ENCODE measurements around the gene RNF182. TPM values are rescaled to one million over a fixed set of nuclear protein-coding genes. Genes with fewer than 3 reads are reported as not detected.
A peak's percentile ranks its signal among the peaks of the same experiment; 100 is the strongest.

Gene RNF182
- total RNA-seq, 1 donor from 2014 or later, result 6.1 TPM

DNA sequence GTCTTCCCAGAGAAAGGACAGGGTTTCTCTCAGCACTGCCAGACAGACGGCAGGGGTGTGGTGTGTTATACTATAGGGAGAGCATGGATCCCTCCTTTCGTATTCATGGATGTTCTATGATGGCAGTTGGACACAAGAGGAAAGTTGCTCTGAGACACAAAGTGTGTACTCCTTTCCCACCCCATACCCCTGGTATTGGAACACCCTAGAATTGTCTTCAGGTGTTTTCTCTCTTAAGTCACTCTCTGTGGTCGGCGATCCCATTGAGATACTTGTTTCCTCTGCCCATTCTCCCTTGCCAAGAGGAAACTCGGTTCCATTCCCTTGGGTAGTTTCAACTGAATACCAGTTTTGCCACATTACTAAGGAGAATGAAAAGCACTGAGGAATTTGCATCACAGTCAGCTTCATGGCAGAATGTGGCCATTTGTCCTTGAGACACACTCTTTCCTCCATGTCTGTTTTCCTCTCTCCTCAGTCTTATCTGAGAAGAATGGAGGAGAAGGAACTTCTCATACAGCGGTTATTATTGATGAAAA lies 53.4 kb downstream of the RNF182 start:
- ATAC-seq, result no peak
- no peaks in the 10 kb centered on the region for H3K4me1 ChIP-seq
- no peak overlapping the region for H3K27ac ChIP-seq
- H3K4me3 ChIP-seq, result no peak overlapping the region
- H3K9me3 ChIP-seq, result no peaks in the 10 kb centered on the region
- TF ChIP-seq CTCF (IDR thresholded peaks at IDR 0.05), result no peak
- DNase-seq, result no peak
- intact Hi-C loops (cut with DNase I), result no loop called here
- H3K36me3 ChIP-seq, result no peaks in the 10 kb centered on the region
- H3K27me3 ChIP-seq, result no peaks in the 10 kb centered on the region

DNA sequence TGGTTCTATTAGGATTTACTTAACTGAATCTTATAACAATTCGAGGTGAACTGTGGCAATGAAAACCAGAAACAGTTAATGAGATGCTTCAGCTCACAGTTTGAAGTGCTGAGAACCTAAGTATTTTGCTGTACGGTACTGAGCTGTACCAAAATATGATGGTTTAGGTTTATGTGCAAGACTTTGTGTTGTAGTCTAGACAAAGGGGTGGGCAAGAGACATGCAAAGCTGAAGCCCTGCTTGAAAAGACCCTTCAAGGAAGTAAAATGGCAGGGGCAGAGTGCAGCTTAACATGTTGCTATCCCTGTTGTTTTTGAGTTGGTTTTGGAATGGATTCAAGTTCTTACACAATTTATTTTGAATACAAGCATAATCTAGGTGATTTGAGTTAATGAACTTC lies 54.0 kb downstream of the RNF182 start:
- Histone ChIP-seq H3K4me1 (no peaks in the 10 kb centered on the region), H3K27me3 (no peaks in the 10 kb centered on the region), H3K9me3 (no peaks in the 10 kb centered on the region), H3K36me3 (no peaks in the 10 kb centered on the region), H3K27ac (no peak overlapping the region), H3K4me3 (no peak overlapping the region)
- intact Hi-C loops (cut with DNase I), result no loop called here
- DNase-seq, result no peak
- ATAC-seq, result no peak
- TF ChIP-seq CTCF (IDR thresholded peaks at IDR 0.05), result no peak

GRCh38 chr6:13979284-13980171 lies 54.8 kb downstream of the RNF182 start:
- Histone ChIP-seq H3K36me3 (no peaks in the 10 kb centered on the region), H3K27ac (no peak overlapping the region), H3K9me3 (no peaks in the 10 kb centered on the region), H3K4me3 (no peak overlapping the region), H3K27me3 (no peaks in the 10 kb centered on the region), H3K4me1 (no peaks in the 10 kb centered on the region)
- intact Hi-C loops (cut with DNase I), result no loop called here
- ATAC-seq (no peak), DNase-seq (no peak)
- TF ChIP-seq CTCF (IDR thresholded peaks at IDR 0.05), result no peak

GRCh38 chr6:13980534-13980933 lies 55.8 kb downstream of the RNF182 start:
- no peak overlapping the region for H3K27ac ChIP-seq
- no peaks in the 10 kb centered on the region for H3K36me3 ChIP-seq
- DNase-seq (no peak), ATAC-seq (no peak)
- H3K9me3 ChIP-seq, result no peaks in the 10 kb centered on the region
- H3K4me3 ChIP-seq, result no peak overlapping the region
- H3K4me1 ChIP-seq, result no peaks in the 10 kb centered on the region
- no peak for TF ChIP-seq CTCF (IDR thresholded peaks at IDR 0.05)
- intact Hi-C loops (cut with DNase I), result no loop called here
- H3K27me3 ChIP-seq, result no peaks in the 10 kb centered on the region

GRCh38 chr6:13985663-13986325 lies 61.0 kb downstream of the RNF182 start:
- H3K9me3 ChIP-seq, result no peaks in the 10 kb centered on the region
- DNase-seq (no peak), ATAC-seq (peak; percentile 73)
- no peaks in the 10 kb centered on the region for H3K4me1 ChIP-seq
- H3K36me3 ChIP-seq, result no peaks in the 10 kb centered on the region
- no peak overlapping the region for H3K27ac ChIP-seq
- intact Hi-C loops (cut with DNase I), result no loop called here
- no peak overlapping the region for H3K4me3 ChIP-seq
- no peaks in the 10 kb centered on the region for H3K27me3 ChIP-seq
- no peak for TF ChIP-seq CTCF (IDR thresholded peaks at IDR 0.05)
